Sigmoid colon (tissue), 4 donors: ENCODE results near the gene PEX5.

ENCODE experiments used
- CTCF ChIP-seq, 4 experiments: fragments of 450-650 bp in 3 of 4; fragments of 200-600 bp in 1 of 4; IDR thresholded peaks; one replicate each; pipeline ENCODE4 v1.5.1; 2016 to 2019; ENCODE audit warnings: antibody characterized with exemption in 4 of 4, mild to moderate bottlenecking in 3 of 4, moderate library complexity in 2 of 4
- EP300 ChIP-seq, 4 donors: sonication (generic); formaldehyde crosslinking; IDR thresholded peaks; one replicate each; pipeline ENCODE4 v1.6.1; 2017; ENCODE audit warnings: antibody characterized with exemption in 4 of 4
- POLR2A ChIP-seq, 2 donors: fragments of 450-650 bp; IDR thresholded peaks; one replicate each; pipeline ENCODE4 v1.6.1; 2016; ENCODE audit warnings: antibody characterized with exemption in 2 of 2, mild to moderate bottlenecking in 2 of 2, moderate library complexity in 2 of 2
- POLR2AphosphoS5 ChIP-seq, 4 donors: sonication (generic); formaldehyde crosslinking; IDR thresholded peaks; one replicate each; pipeline ENCODE4 v1.6.1; 2017; ENCODE audit warnings: antibody characterized with exemption in 4 of 4

- no peak for TF ChIP-seq CTCF (IDR thresholded peaks at IDR 0.05)
- TF ChIP-seq POLR2A (IDR thresholded peaks at IDR 0.05): no peak
- no peak for TF ChIP-seq POLR2AphosphoS5 (IDR thresholded peaks at IDR 0.05)
- no peak for TF ChIP-seq EP300 (IDR thresholded peaks at IDR 0.05)
These were observed 20.5 kb downstream of the PEX5 start for GRCh38 chr12:7209958-7210357.
